IMR-90 (cell line): ENCODE measurements around the gene METTL24. TPM values are rescaled to one million over a fixed set of nuclear protein-coding genes. Genes with fewer than 3 reads are reported as not detected.

ENCODE experiments used
- ATAC-seq: fragments of 200-7000 bp; cut with Tn5 transposase; 2 replicates; pipeline ENCODE4 v1.9.1; 2020; ENCODE audit warnings: low read depth, mild to moderate bottlenecking, moderate library complexity
- BruUV-seq: library from RNA; stranded (reverse); fragments of 400-500 nt; replicated peaks from 2 replicates; lab custom pipeline; 2021; lab: Mats Ljungman, UMichigan
- CTCF ChIA-PET: fragments of 300-600 bp; formaldehyde crosslinking; extraction: SDS; loops from one replicate; lab custom pipeline; 2021; ENCODE audit warnings: antibody characterized with exemption; lab: Yijun Ruan, JAX
- POLR2A ChIA-PET: fragments of 300-600 bp; sonication (Branson Sonifier 250); formaldehyde crosslinking; loops from one replicate; lab custom pipeline; 2022; ENCODE audit warnings: antibody characterized with exemption; ENCODE audit not compliant: unreplicated experiment; lab: Charles Lee
- DNase-seq: peaks from one replicate; pipeline ENCODE4 v3.0.0; 2013
- H2AFZ ChIP-seq: replicated peaks from 2 replicates; pipeline ENCODE3; 2013; ENCODE audit warnings: low read length, mild to moderate bottlenecking; ENCODE audit not compliant: poor library complexity
- H2AK5ac ChIP-seq: 2 replicates; pipeline ENCODE4 v1.6.1; 2013; ENCODE audit warnings: low read depth, low read length, inconsistent platforms
- H2AK9ac ChIP-seq: replicated peaks from 2 replicates; pipeline ENCODE3; 2013; ENCODE audit warnings: mild to moderate bottlenecking, low read depth, low read length, moderate library complexity; ENCODE audit not compliant: poor library complexity
- H2BK120ac ChIP-seq: 2 replicates; pipeline ENCODE4 v1.6.1; 2013; ENCODE audit warnings: low read depth, low read length, inconsistent platforms
- H2BK15ac ChIP-seq: 3 replicates; pipeline ENCODE4 v1.6.1; 2013; ENCODE audit warnings: low read depth, low read length, inconsistent platforms
- H2BK20ac ChIP-seq: 2 replicates; pipeline ENCODE4 v1.6.1; 2013; ENCODE audit warnings: low read depth, mild to moderate bottlenecking, inconsistent platforms, low read length, moderate library complexity
- H2BK5ac ChIP-seq: 2 replicates; pipeline ENCODE4 v1.6.1; 2013; ENCODE audit warnings: mild to moderate bottlenecking, low read depth, low read length, inconsistent platforms; ENCODE audit not compliant: poor library complexity, severe bottlenecking
- H3K14ac ChIP-seq: replicated peaks from 2 replicates; pipeline ENCODE4 v1.6.1; 2013; ENCODE audit warnings: low read depth, low read length, inconsistent platforms
- H3K18ac ChIP-seq: 2 replicates; pipeline ENCODE4 v1.6.1; 2013; ENCODE audit warnings: low read depth, low read length, control low read depth
- H3K23ac ChIP-seq: 2 replicates; pipeline ENCODE4 v1.6.1; 2013; ENCODE audit warnings: low read depth, low read length, inconsistent platforms
- H3K27ac ChIP-seq: 2 replicates; pipeline ENCODE4 v1.5.1; 2013; ENCODE audit warnings: mild to moderate bottlenecking, control low read depth, low read length; ENCODE audit not compliant: insufficient read depth
- H3K27me3 ChIP-seq: 2 replicates; pipeline ENCODE4 v1.6.1; 2013; ENCODE audit warnings: low read length; ENCODE audit not compliant: control insufficient read depth, insufficient read depth
- H3K36me3 ChIP-seq: 2 replicates; pipeline ENCODE4 v1.6.1; 2013; ENCODE audit warnings: low read length, mixed read lengths; ENCODE audit not compliant: control insufficient read depth, insufficient read depth
- H3K4ac ChIP-seq: 2 replicates; pipeline ENCODE4 v1.6.1; 2013; ENCODE audit warnings: low read depth, low read length, inconsistent platforms
- H3K4me1 ChIP-seq: 2 replicates; pipeline ENCODE4 v1.6.1; 2013; ENCODE audit warnings: low read length, mixed read lengths; ENCODE audit not compliant: control insufficient read depth, insufficient read depth
- H3K4me2 ChIP-seq: 2 replicates; pipeline ENCODE4 v1.6.1; 2013; ENCODE audit warnings: low read depth, mild to moderate bottlenecking, control low read depth, low read length, moderate library complexity
- H3K4me3 ChIP-seq: 2 replicates; pipeline ENCODE4 v1.5.1; 2013; ENCODE audit warnings: low read depth, mild to moderate bottlenecking, control low read depth, low read length, moderate library complexity; ENCODE audit not compliant: insufficient read depth
- H3K56ac ChIP-seq: 2 replicates; pipeline ENCODE4 v1.6.1; 2013; ENCODE audit warnings: low read length, inconsistent platforms; ENCODE audit not compliant: insufficient read depth; ENCODE audit errors: extremely low read depth
- H3K79me1 ChIP-seq, 2 experiments: 2 replicates each; pipeline ENCODE4 v1.6.1; 2013; ENCODE audit warnings: low read length in 2 of 2, inconsistent platforms in 1 of 2, low read depth in 1 of 2
- H3K9ac ChIP-seq: 2 replicates; pipeline ENCODE4 v1.6.1; 2013; ENCODE audit warnings: low read depth, low read length, control low read depth
- H3K9me1 ChIP-seq: 2 replicates; pipeline ENCODE4 v1.6.1; 2013; ENCODE audit warnings: low read length, inconsistent platforms; ENCODE audit not compliant: insufficient read depth
- H3K9me3 ChIP-seq: 2 replicates; pipeline ENCODE4 v1.6.1; 2013; ENCODE audit warnings: low read length; ENCODE audit not compliant: control insufficient read depth, insufficient read depth
- H4K20me1 ChIP-seq: 2 replicates; pipeline ENCODE4 v1.6.1; 2013; ENCODE audit warnings: low read length, inconsistent platforms; ENCODE audit not compliant: insufficient read depth
- H4K5ac ChIP-seq: 2 replicates; pipeline ENCODE4 v1.6.1; 2013; ENCODE audit warnings: mild to moderate bottlenecking, low read depth, low read length, control low read depth
- H4K8ac ChIP-seq, 2 experiments: 2 replicates each; pipeline ENCODE4 v1.6.1; 2013; ENCODE audit warnings: low read depth in 2 of 2, low read length in 2 of 2, control low read depth in 1 of 2, inconsistent platforms in 1 of 2
- H4K91ac ChIP-seq: 2 replicates; pipeline ENCODE4 v1.6.1; 2013; ENCODE audit warnings: low read depth, low read length, inconsistent platforms; ENCODE audit not compliant: insufficient read depth
- CEBPB ChIP-seq: IDR thresholded peaks from 2 replicates; pipeline ENCODE4 v1.6.1; 2012; ENCODE audit warnings: low read depth, low read length, improper control_type of control experiment
- MAFK ChIP-seq: IDR thresholded peaks from 2 replicates; pipeline ENCODE4 v1.6.1; 2012; ENCODE audit warnings: low read depth, low read length, improper control_type of control experiment
- RCOR1 ChIP-seq: IDR thresholded peaks from 2 replicates; pipeline ENCODE4 v1.6.1; 2012; ENCODE audit warnings: mild to moderate bottlenecking, low read length, improper control_type of control experiment; ENCODE audit not compliant: insufficient replicate concordance
- SMC3 ChIP-seq: fragments of 150-350 bp; IDR thresholded peaks from 2 replicates; pipeline ENCODE4 v1.6.1; 2016; ENCODE audit warnings: low read depth, mild to moderate bottlenecking, antibody characterized with exemption, low read length, moderate library complexity
- WGBS, 2 experiments: methylation state at CpG; one replicate each; pipeline versions ENCODE4 v1.1.5 to v1.1.7; 2013; ENCODE audit warnings: missing lambda C conversion rate in 2 of 2; ENCODE audit not compliant: insufficient read length in 1 of 2; ENCODE audit errors: extremely low coverage in 2 of 2; 5-methylcytosine and 5-hydroxymethylcytosine counted together
- dilution Hi-C: fragments of 300-500 bp; cut with HindIII; formaldehyde crosslinking; loops from one replicate; pipeline ENCODE4 v1.14.3; 2018; ENCODE audit warnings: low sequenced_read_pairs; ENCODE audit not compliant: unreplicated experiment
- in situ Hi-C: fragments of 300-500 bp; cut with MboI; formaldehyde crosslinking; loops from 3 replicates; pipeline ENCODE4 v1.14.3; 2019; ENCODE audit warnings: low sequenced_read_pairs, inconsistent platforms, mixed read lengths
- intact Hi-C: fragments of 100-400 bp; cut with micrococcal nuclease; formaldehyde crosslinking; loops from 2 replicates; pipeline ENCODE4 v1.10.0; 2022
- polyA plus RNA-seq, 3 experiments: library from polyadenylated mRNA; depleted of rRNA; stranded (reverse); fragments of >200 nt; gene quantifications; 2 replicates each; pipeline ENCODE4 v1.2.3, GENCODE V29; 2012; ENCODE audit warnings: low replicate concordance in 1 of 3
- total RNA-seq: library from RNA; depleted of rRNA; stranded (reverse); fragments of >200 nt; gene quantifications from 2 replicates; pipeline ENCODE4 v1.2.3, GENCODE V29; 2012
- TF ChIP-seq, protein P1 (sequence below): fragments of 150-350 bp; IDR thresholded peaks from 2 replicates; pipeline ENCODE4 v1.6.1; 2017; ENCODE audit warnings: mild to moderate bottlenecking, antibody characterized with exemption, low read length, low read depth

METTL24 gene
- total and polyA plus RNA-seq, 2 of the 4 experiments (the other 2 are of a cell fraction), result not detected

DNA sequence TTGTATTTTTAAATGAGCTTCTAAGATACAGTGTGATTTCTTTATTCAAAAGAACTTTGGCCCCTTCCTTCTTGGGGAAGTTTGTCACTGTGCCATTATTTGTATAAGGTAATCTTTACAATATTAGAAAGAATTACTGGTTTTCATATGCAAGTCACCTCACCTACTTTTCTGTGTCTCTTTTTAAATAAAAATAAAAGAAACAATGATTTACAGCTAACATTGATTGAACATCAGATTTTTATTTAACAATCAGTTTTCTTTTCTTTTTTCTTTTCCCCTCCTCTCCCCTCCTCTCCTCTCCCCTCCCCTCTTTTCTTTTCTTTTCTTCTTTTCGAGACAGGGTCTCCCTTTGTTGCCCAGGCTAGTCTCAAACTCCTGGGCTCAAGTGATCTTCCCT, 131.9 kb downstream of the METTL24 start:
- no peak overlapping the region for H3K27ac ChIP-seq
- peaks cover 10% of the 10 kb centered on the region for H3K36me3 ChIP-seq
- no peak overlapping the region for H2AFZ ChIP-seq
- no peak overlapping the region for H3K4ac ChIP-seq
- H3K23ac ChIP-seq, result no peak overlapping the region
- no peak overlapping the region for H2AK5ac ChIP-seq
- dilution Hi-C loops, result no loop called here
- no peak overlapping the region for H2BK120ac ChIP-seq
- H2BK15ac ChIP-seq, result no peak overlapping the region
- ATAC-seq (no peak), DNase-seq (no peak)
- no peaks in the 10 kb centered on the region for H4K20me1 ChIP-seq
- in situ Hi-C loops, result no loop called here
- H3K4me3 ChIP-seq, result no peak overlapping the region
- H2BK20ac ChIP-seq, result no peak overlapping the region
- no peak overlapping the region for H4K5ac ChIP-seq
- H3K4me2 ChIP-seq, result no peak overlapping the region
- no peak overlapping the region for H3K14ac ChIP-seq
- no CpG with 5 or more reads among the region's 1 CpG for WGBS, 2 experiments
- no peaks in the 10 kb centered on the region for H3K27me3 ChIP-seq
- peaks cover 2% of the 10 kb centered on the region; the same call in 1 of the 2 replicates for H3K9me1 ChIP-seq
- POLR2A ChIA-PET, result no interaction called here
- H3K79me1 ChIP-seq, result no peaks in the 10 kb centered on the region
- H3K9ac ChIP-seq, result no peak overlapping the region
- TF ChIP-seq CEBPB (no peak), RCOR1 (no peak), SMC3 (no peak), MAFK (no peak)
- TF ChIP-seq, protein P1, sequence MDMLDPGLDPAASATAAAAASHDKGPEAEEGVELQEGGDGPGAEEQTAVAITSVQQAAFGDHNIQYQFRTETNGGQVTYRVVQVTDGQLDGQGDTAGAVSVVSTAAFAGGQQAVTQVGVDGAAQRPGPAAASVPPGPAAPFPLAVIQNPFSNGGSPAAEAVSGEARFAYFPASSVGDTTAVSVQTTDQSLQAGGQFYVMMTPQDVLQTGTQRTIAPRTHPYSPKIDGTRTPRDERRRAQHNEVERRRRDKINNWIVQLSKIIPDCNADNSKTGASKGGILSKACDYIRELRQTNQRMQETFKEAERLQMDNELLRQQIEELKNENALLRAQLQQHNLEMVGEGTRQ, result no peak
- H3K56ac ChIP-seq, result no peak overlapping the region
- no peak overlapping the region for H4K91ac ChIP-seq
- BruUV-seq, result no TSS peak
- CTCF ChIA-PET, result no interaction called here
- H3K18ac ChIP-seq, result no peak overlapping the region
- intact Hi-C loops, result no loop called here
- H3K4me1 ChIP-seq, result peaks cover 3% of the 10 kb centered on the region
- H3K9me3 ChIP-seq, result no peaks in the 10 kb centered on the region
- no peak overlapping the region for H4K8ac ChIP-seq
- no peak overlapping the region for H2BK5ac ChIP-seq
- no peak overlapping the region for H2AK9ac ChIP-seq
